Erythroblast (primary cell): Measurements from ENCODE around the gene HAPLN3.

Experiments used
- GATA1 ChIP-seq: IDR thresholded peaks from 2 replicates; pipeline ENCODE4 v1.6.1; 2011; ENCODE audit warnings: low read depth, mild to moderate bottlenecking, control low read depth, low read length, moderate library complexity
- POLR2A ChIP-seq: IDR thresholded peaks from 2 replicates; pipeline ENCODE4 v1.6.1; 2011; ENCODE audit warnings: mild to moderate bottlenecking, low read length

- no peak for TF ChIP-seq POLR2A
- TF ChIP-seq GATA1, result no peak
Observed at GRCh38 chr15:88865498-88866099, 29.7 kb downstream of the HAPLN3 start.
